ENCODE measurements around the gene NEURL3. TPM values are rescaled to one million over a fixed set of nuclear protein-coding genes. Genes with fewer than 3 reads are reported as not detected.

The NEURL3 gene
- polyA plus RNA-seq, 3 donors: not detected

GRCh38 chr2:96547203-96547641 is 42.1 kb upstream of the NEURL3 start:
- Histone ChIP-seq H3K4me1 (ENCODE audit: control insufficient read depth in 1 of 2, insufficient read depth in 2 of 2, low read length in 2 of 2) (no peaks in the 10 kb centered on the region), H3K9ac (ENCODE audit: insufficient read depth, low read length, poor library complexity, severe bottlenecking) (no peak overlapping the region), H3K4me2 (replicated peaks; ENCODE audit: extremely low read depth, low read length, poor library complexity, severe bottlenecking) (no peak overlapping the region), H3K4me3 (replicated peaks in 1 of 3; ENCODE audit: low read depth in 2 of 3, low read length in 3 of 3) (no peak overlapping the region), H2AFZ (ENCODE audit: insufficient read depth, low read depth, low read length, poor library complexity, severe bottlenecking) (no peak overlapping the region), H3K36me3 (replicated peaks in 1 of 2; ENCODE audit: control insufficient read depth in 1 of 2, insufficient read depth in 2 of 2, low read length in 2 of 2) (peaks cover 48 to 96% of the 10 kb centered on the region in 2 donors), H4K20me1 (ENCODE audit: insufficient read depth, low read length) (peaks cover 92% of the 10 kb centered on the region), H3K27me3 (ENCODE audit: control insufficient read depth in 2 of 2, insufficient read depth in 2 of 2, low read length in 2 of 2) (no peaks in the 10 kb centered on the region), H3K79me2 (ENCODE audit: insufficient read depth, low read length) (peaks cover 50% of the 10 kb centered on the region), H3K27ac (ENCODE audit: low read depth in 1 of 2, low read length in 2 of 2) (no peak overlapping the region), H3K9me3 (replicated peaks in 1 of 2; ENCODE audit: control insufficient read depth in 1 of 2, insufficient read depth in 1 of 2, low read length in 2 of 2) (no peaks in the 10 kb centered on the region)
- Mint-ChIP-seq H3K4me1 (peaks cover 9% of the 10 kb centered on the region), H3K4me3 (no peak overlapping the region), H3K36me3 (peaks cover 64 to 83% of the 10 kb centered on the region in 2 donors), H3K27ac (no peak overlapping the region), H3K9me3 (peaks cover 0 to 2% (median 0%) of the 10 kb centered on the region in 7 donors), H3K27me3 (ENCODE audit: low read depth in 3 of 3) (no peaks in the 10 kb centered on the region)
- peak in 1 of 3 donors; percentile 2 for DNase-seq
- intact Hi-C loops (cut with micrococcal nuclease): no loop called here
- TF ChIP-seq CTCF (IDR thresholded peaks at IDR 0.05): no peak
- WGBS (ENCODE audit: insufficient coverage): 81% methylated on average over 6 of the region's 7 CpGs

- Mint-ChIP-seq H3K27ac (no peak overlapping the region), H3K4me3 (no peak overlapping the region), H3K36me3 (peaks cover 60 to 83% of the 10 kb centered on the region in 2 donors), H3K9me3 (peaks cover 0 to 2% (median 0%) of the 10 kb centered on the region in 7 donors), H3K27me3 (ENCODE audit: low read depth in 3 of 3) (no peaks in the 10 kb centered on the region), H3K4me1 (peaks cover 9% of the 10 kb centered on the region)
- Histone ChIP-seq H2AFZ (ENCODE audit: insufficient read depth, low read depth, low read length, poor library complexity, severe bottlenecking) (no peak overlapping the region), H3K27ac (ENCODE audit: low read depth in 1 of 2, low read length in 2 of 2) (peak overlapping the region in 1 of 2 donors; percentile 14), H3K36me3 (replicated peaks in 1 of 2; ENCODE audit: control insufficient read depth in 1 of 2, insufficient read depth in 2 of 2, low read length in 2 of 2) (peaks cover 44 to 96% of the 10 kb centered on the region in 2 donors), H3K27me3 (ENCODE audit: control insufficient read depth in 2 of 2, insufficient read depth in 2 of 2, low read length in 2 of 2) (no peaks in the 10 kb centered on the region), H3K9me3 (replicated peaks in 1 of 2; ENCODE audit: control insufficient read depth in 1 of 2, insufficient read depth in 1 of 2, low read length in 2 of 2) (no peaks in the 10 kb centered on the region), H4K20me1 (ENCODE audit: insufficient read depth, low read length) (peaks cover 96% of the 10 kb centered on the region), H3K4me1 (ENCODE audit: control insufficient read depth in 1 of 2, insufficient read depth in 2 of 2, low read length in 2 of 2) (no peaks in the 10 kb centered on the region), H3K9ac (ENCODE audit: insufficient read depth, low read length, poor library complexity, severe bottlenecking) (no peak overlapping the region), H3K4me3 (replicated peaks in 1 of 3; ENCODE audit: low read depth in 2 of 3, low read length in 3 of 3) (no peak overlapping the region), H3K79me2 (ENCODE audit: insufficient read depth, low read length) (peaks cover 54% of the 10 kb centered on the region), H3K4me2 (replicated peaks; ENCODE audit: extremely low read depth, low read length, poor library complexity, severe bottlenecking) (no peak overlapping the region)
- 100% methylated on average over 1 of the region's 8 CpGs for WGBS (ENCODE audit: insufficient coverage)
- TF ChIP-seq CTCF (IDR thresholded peaks at IDR 0.05): no peak
- intact Hi-C loops (cut with micrococcal nuclease): no loop called here
- no peak for DNase-seq
Measured at GRCh38 chr2:96546797-96547196, 41.6 kb upstream of the NEURL3 start.

All from CD14-positive monocyte (primary cell).